OCI-LY3 (cell line): ENCODE results near the gene UPK3B.
"Not testable (repeated sequence)": the region's sequence is repeated elsewhere in the genome, so short reads cannot be mapped to it uniquely, and the experiment has no call there.

Source experiments
- EZH2phosphoT487 ChIP-seq: fragments of 200-600 bp; shearing (Covaris generic); IDR thresholded peaks from 2 replicates; pipeline ENCODE4 v1.6.1; 2018; ENCODE audit warnings: antibody characterized with exemption, mixed run types, low read depth
- TF ChIP-seq, protein P1 (sequence below): fragments of 200-600, 300-600 bp; sonication (generic); IDR thresholded peaks from 2 replicates; pipeline ENCODE4 v1.5.1; 2014; ENCODE audit warnings: antibody characterized with exemption, low read length, low read depth

DNA sequence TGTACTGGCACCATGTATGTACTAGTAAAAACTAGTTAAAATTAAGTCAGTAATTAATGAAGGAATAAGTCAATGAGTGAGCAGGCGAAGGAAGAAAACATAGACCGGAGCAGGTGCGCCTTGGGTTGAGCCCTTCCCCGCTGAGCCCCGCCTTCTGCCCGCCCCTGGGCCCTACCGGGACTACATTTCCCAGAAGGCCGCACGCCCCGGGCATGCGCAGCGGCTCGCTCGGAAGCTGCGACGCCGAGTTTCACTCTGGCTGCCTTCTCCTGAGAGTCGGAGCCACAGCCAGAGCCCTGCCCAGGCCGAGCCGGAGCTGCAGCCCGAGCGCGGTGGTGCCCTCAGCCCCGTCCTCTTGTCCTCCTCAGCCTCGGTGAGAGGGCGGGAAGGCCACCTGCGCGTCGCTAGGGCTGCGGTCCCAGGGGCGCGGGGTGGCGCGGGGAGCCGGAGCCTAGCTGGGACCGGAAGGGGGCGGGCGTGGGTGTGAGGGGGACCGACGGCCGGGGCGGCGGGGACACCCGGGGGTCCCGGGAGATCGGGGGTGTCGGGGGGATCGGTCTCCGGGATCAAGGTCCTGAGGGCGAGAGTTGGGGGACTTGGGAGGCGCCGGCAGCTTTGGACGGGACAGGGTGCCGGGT is 48.8 kb upstream of the UPK3B start, which contains the start of gene DTX2:
- TF ChIP-seq, protein P1, sequence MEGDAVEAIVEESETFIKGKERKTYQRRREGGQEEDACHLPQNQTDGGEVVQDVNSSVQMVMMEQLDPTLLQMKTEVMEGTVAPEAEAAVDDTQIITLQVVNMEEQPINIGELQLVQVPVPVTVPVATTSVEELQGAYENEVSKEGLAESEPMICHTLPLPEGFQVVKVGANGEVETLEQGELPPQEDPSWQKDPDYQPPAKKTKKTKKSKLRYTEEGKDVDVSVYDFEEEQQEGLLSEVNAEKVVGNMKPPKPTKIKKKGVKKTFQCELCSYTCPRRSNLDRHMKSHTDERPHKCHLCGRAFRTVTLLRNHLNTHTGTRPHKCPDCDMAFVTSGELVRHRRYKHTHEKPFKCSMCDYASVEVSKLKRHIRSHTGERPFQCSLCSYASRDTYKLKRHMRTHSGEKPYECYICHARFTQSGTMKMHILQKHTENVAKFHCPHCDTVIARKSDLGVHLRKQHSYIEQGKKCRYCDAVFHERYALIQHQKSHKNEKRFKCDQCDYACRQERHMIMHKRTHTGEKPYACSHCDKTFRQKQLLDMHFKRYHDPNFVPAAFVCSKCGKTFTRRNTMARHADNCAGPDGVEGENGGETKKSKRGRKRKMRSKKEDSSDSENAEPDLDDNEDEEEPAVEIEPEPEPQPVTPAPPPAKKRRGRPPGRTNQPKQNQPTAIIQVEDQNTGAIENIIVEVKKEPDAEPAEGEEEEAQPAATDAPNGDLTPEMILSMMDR = not testable (repeated sequence)
- TF ChIP-seq EZH2phosphoT487 = not testable (repeated sequence)
